Stomach (tissue), 4 donors: ENCODE results near the gene OTUD3.

Experiments
- CTCF ChIP-seq, 7 experiments: fragments of 450-650 bp in 4 of 7; fragments of 200-600 bp in 3 of 7; sonication (generic) in 3 of 7; IDR thresholded peaks; one replicate each; pipeline ENCODE4 v1.5.1; 2016 to 2019; ENCODE audit warnings: antibody characterized with exemption in 7 of 7, control low read depth in 2 of 7, mild to moderate bottlenecking in 1 of 7
- POLR2A ChIP-seq, 4 donors: fragments of 450-650 bp; IDR thresholded peaks; one replicate each; pipeline ENCODE4 v1.6.1; 2016; ENCODE audit warnings: antibody characterized with exemption in 4 of 4, control low read depth in 2 of 4, mild to moderate bottlenecking in 1 of 4, moderate library complexity in 1 of 4
- POLR2AphosphoS5 ChIP-seq, 3 donors: sonication (generic); formaldehyde crosslinking; IDR thresholded peaks; one replicate each; pipeline ENCODE4 v1.6.1; 2016; ENCODE audit warnings: antibody characterized with exemption in 3 of 3

GRCh38 chr1:19910650-19911049 is 28.5 kb downstream of the OTUD3 start:
- TF ChIP-seq POLR2AphosphoS5 (IDR thresholded peaks at IDR 0.05): no peak
- TF ChIP-seq CTCF (IDR thresholded peaks at IDR 0.05): no peak
- no peak for TF ChIP-seq POLR2A (IDR thresholded peaks at IDR 0.05)
